IPS-NIHi11 (cell line): ENCODE data around the gene PHLDA3.

ENCODE experiments used
- DNase-seq: peaks from one replicate; pipeline ENCODE4 v3.0.0; 2012; ENCODE audit warnings: mixed read lengths, low spot score

PHLDA3 gene

GRCh38 chr1:201468844-201469644 is at the start of gene PHLDA3:
PHLDA3 (minus strand) TSS chr1:201469188; CDS start chr1:201468786, 402 bp downstream.
- peak; percentile 87 for DNase-seq

GRCh38 chr1:201518071-201518470 is 49.1 kb upstream of the PHLDA3 start:
- DNase-seq, result no peak

- no peak for DNase-seq
Measured at GRCh38 chr1:201517631-201518030, 48.6 kb upstream of the PHLDA3 start.

- DNase-seq, result no peak
Measured at GRCh38 chr1:201516511-201517127, 47.6 kb upstream of the PHLDA3 start.

- no peak for DNase-seq
Measured at GRCh38 chr1:201515895-201516294, 46.9 kb upstream of the PHLDA3 start.

- DNase-seq, result no peak
Measured at GRCh38 chr1:201515062-201515750, 46.2 kb upstream of the PHLDA3 start.

GRCh38 chr1:201514466-201514865 is 45.5 kb upstream of the PHLDA3 start:
- no peak for DNase-seq

- no peak for DNase-seq
Measured at GRCh38 chr1:201513498-201514243, 44.7 kb upstream of the PHLDA3 start.

- peak; percentile 73 for DNase-seq
Measured at GRCh38 chr1:201511941-201512539, 43.1 kb upstream of the PHLDA3 start.

- no peak for DNase-seq
Measured at GRCh38 chr1:201511396-201511940, 42.5 kb upstream of the PHLDA3 start.

- DNase-seq, result no peak
Measured at GRCh38 chr1:201510734-201511133, 41.7 kb upstream of the PHLDA3 start.

GRCh38 chr1:201509601-201510374 is 40.8 kb upstream of the PHLDA3 start:
- no peak for DNase-seq

- no peak for DNase-seq
Measured at GRCh38 chr1:201508809-201509208, 39.8 kb upstream of the PHLDA3 start.

GRCh38 chr1:201507360-201507675 is 38.3 kb upstream of the PHLDA3 start:
- no peak for DNase-seq

- DNase-seq, result peak; percentile 73
Measured at GRCh38 chr1:201506557-201507359, 37.8 kb upstream of the PHLDA3 start, which contains the start of gene CSRP1. CSRP1 (minus strand) TSS chr1:201507123; CDS start chr1:201496303, 10,820 bp downstream.

GRCh38 chr1:201506092-201506491 is 37.1 kb upstream of the PHLDA3 start:
- DNase-seq, result no peak

GRCh38 chr1:201505503-201505890 is 36.5 kb upstream of the PHLDA3 start:
- DNase-seq, result peak; percentile 49

GRCh38 chr1:201504799-201505502 is 36.0 kb upstream of the PHLDA3 start:
- DNase-seq, result no peak

GRCh38 chr1:201504179-201504631 is 35.2 kb upstream of the PHLDA3 start:
- no peak for DNase-seq
